Measurements from ENCODE around the gene GRM6.

GRM6 gene

DNA sequence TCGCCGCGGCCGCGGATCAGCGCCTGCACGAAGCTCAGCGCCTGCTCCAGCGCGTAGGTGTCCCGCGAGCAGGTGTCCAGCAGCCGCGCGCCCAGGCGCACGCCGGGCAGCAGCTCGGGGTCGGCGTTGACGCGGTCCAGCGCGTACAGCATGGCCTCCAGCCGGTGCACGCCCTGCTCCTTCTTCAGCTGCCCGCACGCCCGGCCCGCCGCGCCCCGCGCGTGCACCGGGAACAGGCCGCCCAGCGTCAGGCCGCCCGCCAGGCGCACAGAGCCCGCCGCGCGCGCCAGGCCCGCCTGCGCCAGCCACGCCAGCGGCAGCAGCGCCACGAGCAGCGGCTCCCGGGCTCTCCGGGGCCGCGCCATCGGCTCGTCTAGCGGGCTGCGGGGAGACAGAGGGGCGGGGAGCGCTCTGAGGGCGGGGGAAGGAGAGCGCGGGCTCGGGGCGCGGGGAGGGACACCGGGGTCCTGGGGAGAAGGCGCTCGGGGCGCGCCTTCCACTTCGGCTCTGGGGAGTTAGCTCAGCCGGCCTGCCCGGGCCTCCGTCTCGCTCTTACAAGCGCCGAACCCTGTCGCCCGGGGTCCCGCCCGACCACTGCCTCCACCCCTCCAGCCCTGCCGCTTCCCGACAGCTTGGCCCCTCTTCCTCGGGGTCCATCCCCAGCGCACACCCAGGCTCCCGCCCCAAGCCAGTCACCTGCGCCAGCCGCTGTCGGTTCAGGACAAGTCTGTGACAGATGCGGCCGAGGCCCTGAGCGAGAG, at the start of gene GRM6:
Gene GRM6 (minus strand): TSS at position 741 of the 761 bp plus-strand sequence. CDS start 376 bp downstream, at position 365.
- no peak for DNase-seq (ENCODE audit: low read depth)

DNA sequence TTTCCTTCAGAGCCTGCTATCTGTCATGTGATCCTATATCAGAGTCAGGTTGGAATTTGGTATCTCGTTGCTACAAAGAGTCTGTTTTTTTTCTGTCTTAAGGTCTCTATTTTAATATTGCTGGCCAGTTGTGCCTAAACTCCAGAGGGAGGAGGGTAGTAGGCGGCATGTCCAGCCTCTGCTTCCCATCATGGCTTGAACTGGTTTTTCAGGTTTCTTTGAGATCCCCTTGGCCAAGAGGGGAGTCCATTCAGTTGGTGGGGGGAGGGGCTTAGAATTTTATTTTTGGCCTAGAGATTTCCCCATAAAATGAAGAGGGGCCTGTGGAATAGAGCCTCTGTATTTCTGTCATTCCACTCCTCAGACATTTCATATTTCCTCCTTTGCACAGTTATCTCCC, 49.6 kb upstream of the GRM6 start:
- no peak for DNase-seq (ENCODE audit: low read depth)

DNA sequence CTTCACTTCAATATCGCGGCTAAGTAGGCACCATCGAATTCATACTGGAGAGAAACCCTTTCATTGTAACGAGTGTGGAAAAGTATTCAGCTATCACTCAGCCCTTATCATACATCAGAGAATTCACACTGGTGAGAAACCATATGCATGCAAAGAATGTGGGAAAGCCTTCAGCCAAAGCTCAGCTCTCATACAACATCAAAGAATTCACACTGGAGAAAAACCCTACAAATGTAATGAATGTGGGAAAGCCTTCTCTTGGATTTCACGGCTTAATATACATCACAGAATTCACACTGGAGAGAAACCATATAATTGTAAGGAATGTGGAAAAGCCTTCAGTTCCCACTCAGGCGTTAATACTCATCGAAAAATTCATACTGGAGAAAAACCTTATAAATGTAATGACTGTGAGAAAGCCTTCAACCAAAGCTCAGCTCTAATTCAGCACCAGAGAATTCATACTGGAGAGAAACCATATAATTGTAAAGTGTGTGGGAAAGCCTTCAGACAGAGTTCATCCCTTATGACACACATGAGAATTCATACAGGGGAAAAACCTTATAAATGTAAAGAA, 38.0 kb upstream of the GRM6 start:
- no peak for DNase-seq (ENCODE audit: low read depth)

GRCh38 chr5:179023528-179024189, 28.5 kb upstream of the GRM6 start, which contains the start of gene ZNF879:
ZNF879 (plus strand) TSS chr5:179023804; CDS start chr5:179025005, 1,201 bp downstream.
- DNase-seq (ENCODE audit: low read depth), result peak; percentile 90

- no peak for DNase-seq (ENCODE audit: low read depth)
Measured at GRCh38 chr5:179008667-179009066, 13.5 kb upstream of the GRM6 start.

- no peak for DNase-seq (ENCODE audit: low read depth)
Measured at GRCh38 chr5:179006564-179006963, 11.4 kb upstream of the GRM6 start.

GRCh38 chr5:178998441-178998840, 3.3 kb upstream of the GRM6 start:
- DNase-seq (ENCODE audit: low read depth), result no peak

- no peak for DNase-seq (ENCODE audit: low read depth)
Measured at GRCh38 chr5:178997191-178997590, 2.1 kb upstream of the GRM6 start.

DNA sequence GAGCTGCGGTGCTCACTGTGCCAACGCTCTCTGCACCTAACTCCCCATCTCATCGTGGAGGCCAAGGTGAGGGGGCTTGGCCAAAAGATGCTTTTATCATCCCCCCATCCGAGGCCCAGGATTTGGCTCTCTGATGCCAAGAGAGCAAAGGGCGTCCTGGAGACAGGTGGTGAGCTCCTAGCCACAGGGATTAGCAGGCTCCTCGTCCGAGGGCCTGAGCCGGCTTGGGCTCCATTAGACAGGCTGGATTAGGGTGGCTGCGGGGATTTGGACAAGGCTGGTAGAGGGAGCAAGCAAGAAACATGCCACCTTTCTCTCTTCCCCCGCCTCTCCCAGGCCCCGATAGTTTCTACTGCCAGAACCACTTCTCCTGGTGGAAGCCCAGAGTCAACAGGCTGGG, 1.0 kb upstream of the GRM6 start:
- no peak for DNase-seq (ENCODE audit: low read depth)

DNA sequence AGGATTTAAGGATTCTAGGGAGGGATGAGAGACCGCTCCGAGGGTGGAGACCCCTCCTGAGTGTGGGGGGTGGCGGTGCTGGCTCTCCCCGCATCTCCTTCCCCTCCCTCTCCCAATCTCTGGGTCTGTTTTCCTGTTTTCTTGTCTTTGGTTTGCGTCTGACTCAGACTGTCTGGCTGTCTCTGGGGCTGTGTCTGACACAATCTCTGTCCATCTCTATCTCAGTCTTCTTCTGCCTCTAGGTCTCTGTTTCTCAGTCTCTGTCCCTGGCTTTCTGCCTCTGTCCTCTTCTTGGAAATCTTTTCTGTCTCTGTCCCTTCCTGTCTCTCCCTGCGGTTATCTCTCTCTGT, 196 bp upstream of the GRM6 start:
- DNase-seq (ENCODE audit: low read depth), result no peak

DNA sequence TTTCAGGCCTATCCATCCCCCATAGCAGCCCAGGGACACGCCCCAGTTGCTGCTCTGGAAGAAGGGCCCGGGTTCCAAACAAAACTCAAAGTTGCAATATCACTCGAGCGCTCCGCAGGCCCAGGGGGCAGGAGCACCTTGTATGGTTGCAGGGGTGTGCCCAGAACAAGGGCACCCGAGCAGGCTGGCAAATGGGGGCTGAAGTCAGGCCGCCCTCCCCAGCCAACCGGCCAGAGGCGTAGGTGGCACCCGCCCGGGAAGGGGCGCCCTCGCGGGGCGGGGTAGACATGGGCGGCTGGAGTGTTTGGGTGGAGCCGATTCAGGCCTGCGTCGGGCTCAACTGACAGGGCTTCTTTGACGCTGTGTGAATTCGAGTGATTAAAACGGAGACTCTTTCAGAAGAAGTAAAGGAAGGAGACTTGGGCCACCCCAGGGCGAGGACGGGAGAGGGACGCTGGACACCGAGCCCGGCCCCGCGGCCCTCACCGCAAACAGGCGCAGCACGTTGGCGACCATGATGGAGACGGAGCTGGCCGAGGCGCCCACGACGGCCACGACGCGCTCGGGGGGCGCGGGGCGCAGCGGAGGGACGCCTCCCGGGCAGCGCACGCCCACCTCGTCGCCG, 1.1 kb downstream of the GRM6 start:
- DNase-seq (ENCODE audit: low read depth), result no peak

GRCh38 chr5:178993236-178993765, 1.8 kb downstream of the GRM6 start:
- DNase-seq (ENCODE audit: low read depth), result no peak

DNA sequence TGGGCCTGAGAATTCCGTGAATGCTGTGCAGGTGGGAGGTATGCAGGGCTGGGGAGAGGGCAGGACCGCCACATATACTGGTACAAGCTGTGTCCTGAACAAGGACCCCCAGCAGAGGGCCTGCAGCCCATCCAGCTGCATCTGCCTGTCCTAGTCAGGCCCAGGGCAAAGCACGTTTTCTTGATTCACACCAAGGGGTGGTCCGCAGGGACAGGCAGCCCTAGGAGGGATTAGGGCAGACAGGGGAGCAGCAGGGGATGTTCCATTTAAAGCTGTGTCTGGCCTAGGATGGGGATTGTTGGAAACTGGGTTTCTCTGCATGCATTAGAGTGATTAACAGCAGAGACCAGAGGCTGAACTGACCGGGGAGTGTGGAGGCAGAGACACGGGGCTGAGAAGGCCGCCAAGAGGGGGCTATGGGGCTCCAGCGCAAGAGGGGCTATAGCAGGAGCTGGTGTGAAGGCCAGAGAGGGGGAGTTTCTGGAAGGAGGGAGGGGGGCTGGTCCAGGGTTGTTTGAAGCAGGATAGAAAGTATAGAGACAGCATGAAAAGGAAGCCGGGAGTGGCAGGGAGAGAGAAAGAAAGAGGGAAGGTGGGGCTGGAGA, 2.7 kb downstream of the GRM6 start:
- no peak for DNase-seq (ENCODE audit: low read depth)

DNA sequence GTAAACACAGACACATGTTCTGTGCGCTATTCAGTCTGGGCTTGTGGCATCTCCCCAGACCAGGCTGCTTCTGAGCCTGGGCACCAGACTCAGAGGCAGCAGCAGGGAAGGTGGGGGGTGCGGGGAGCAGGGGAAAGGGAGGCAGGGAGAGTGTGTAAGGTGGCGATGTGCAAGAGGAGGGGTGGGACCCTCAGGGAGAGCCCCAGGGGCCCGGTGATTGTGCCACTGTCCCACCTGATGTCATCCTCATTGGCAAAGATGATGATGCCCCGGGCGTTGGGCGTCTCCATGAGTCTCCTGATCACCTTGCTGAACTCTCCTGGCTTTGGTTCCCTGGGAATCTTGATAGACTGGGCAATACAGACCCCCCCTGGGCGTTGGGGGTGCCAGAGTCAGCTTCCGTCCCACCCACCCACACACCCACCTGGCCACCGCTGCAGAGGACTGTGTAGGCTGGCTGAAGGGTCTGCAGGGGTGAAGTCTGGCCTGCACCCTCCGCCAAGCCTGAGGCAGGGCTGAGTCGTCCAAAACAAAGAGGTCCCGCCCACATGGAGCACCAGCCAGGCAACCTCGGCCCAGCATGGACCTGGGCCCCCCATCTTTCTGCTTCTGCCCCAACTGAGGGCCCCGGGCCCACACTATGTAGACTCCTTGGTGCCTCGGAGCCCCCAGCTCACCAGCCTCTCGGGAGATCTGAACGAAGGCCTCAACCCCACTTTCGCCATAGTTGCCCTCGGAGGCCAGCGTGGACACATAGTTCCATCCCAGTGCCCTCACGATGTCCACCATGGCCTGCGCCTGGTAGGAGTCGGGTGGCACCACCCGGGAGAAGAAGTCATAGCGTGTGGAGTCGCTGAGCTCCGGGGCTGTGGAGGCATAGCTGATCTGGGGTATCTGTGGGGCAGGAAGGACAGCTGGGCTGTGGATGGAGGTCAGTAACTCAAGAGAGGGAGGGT, 3.7 kb downstream of the GRM6 start:
- no peak for DNase-seq (ENCODE audit: low read depth)

DNA sequence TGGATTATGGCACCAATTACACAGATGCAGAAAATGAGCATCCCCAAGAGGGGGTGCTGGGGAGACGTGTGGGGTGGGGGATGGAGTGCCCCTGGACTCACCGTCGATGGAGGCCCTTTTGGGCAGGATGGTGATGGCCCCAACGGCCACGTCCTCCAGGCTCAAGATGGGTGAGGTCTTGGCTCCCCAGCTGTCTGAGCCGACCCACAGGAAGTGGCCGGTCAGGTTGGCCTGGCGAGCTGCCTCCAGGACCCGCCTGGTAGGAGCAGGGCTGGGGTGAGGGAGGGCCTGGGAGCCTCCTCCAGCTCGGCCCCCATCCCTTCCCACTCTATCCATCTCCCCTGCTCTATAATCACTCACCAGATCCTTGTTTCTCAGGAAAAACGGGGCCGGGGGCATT, 4.6 kb downstream of the GRM6 start:
- no peak for DNase-seq (ENCODE audit: low read depth)

- no peak for DNase-seq (ENCODE audit: low read depth)
Measured at GRCh38 chr5:178989311-178989710, 5.8 kb downstream of the GRM6 start.

DNA sequence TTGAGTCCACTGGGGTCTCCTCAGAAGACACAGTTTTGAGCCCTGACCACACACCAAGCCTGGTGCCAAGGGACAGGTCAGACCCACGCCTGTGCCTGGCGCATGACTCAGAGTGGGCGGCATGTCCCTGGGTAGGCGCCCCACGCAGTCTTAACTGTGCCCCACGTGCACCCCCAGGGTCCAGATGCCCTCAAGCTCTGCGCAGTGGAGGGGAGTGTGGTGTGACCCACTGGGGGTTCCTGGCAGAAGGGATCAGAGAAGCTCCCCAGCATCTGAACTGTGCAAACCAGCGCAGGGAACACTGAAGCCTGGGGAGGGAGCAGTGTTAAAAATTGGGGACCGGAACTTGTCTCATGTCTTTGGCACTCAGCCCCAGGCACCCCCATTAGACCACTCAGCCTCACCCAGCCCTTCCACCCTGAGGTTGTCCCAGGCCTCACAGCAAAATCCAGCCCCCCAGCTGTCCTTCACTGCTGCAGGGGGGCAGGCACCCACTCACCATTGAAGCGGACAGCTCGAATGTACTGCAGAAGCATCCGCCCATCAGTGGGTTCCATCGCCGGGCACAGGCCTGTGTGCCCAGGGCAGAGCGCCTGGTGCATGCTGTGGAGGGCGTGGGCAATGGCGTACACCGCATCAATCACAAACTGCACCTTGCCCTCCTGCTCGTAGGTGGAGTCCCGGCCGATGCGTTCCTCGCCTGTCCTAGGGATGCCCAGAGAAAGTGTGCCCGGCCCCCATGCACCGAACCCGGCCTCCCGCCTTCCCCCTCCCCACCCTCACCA, 6.5 kb downstream of the GRM6 start:
- no peak for DNase-seq (ENCODE audit: low read depth)

GRCh38 chr5:178986326-178986960, 8.7 kb downstream of the GRM6 start:
- no peak for DNase-seq (ENCODE audit: low read depth)

- DNase-seq (ENCODE audit: low read depth), result no peak
Measured at GRCh38 chr5:178984145-178985072, 10.7 kb downstream of the GRM6 start.
